ENCODE measurements around the gene PRMT1. TPM values are rescaled to one million over a fixed set of nuclear protein-coding genes. Genes with fewer than 3 reads are reported as not detected.
"Not testable (repeated sequence)": the region's sequence is repeated elsewhere in the genome, so short reads cannot be mapped to it uniquely, and the experiment has no call there.

PRMT1 gene
- polyA plus RNA-seq, 5 donors, result 189 to 299 (median 236) TPM

GRCh38 chr19:49713236-49713845 is 36.3 kb downstream of the PRMT1 start:
- no peak for DNase-seq

- no peak for DNase-seq
Measured at GRCh38 chr19:49716154-49716553, 39.1 kb downstream of the PRMT1 start.

GRCh38 chr19:49718511-49718910 is 41.4 kb downstream of the PRMT1 start:
- peak; percentile 35 to 46 for DNase-seq

DNA sequence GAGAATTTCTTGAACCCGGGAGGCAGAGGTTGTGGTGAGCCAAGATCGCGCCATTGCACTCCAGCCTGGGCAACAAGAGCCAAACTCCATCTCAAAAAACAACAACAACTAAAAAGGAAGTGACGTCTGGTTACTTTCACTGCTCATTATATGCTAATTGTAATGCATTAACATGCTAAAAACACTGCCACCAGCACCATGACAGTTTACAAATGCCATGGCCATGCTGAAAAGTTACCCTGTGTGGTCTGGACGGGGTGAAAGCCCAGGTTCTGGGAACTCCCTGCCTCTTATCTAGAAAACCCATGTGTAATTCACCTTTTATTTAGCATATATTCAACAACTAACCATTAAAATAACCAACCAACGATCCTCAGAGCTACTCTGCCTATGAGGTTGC is 41.9 kb downstream of the PRMT1 start:
- no peak for DNase-seq

DNA sequence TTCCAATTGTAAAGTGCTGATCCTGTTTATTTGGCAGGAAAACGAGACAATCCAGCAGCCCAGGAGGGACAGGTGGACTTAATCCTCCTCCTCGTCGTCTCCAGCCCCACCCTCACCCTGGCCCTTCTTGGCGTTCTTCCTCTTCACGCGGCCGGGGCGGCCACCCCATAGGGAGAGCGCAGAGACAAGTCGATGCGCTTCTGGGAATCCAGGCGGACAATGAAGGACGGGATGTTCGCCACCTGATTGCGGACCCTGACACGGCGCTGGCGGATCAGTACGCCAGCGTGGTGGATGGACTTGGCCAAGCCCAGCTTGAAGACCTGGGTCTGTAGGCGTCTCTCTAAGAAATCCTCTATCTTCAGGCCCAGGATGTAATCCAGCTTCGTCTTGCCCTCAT is 42.3 kb downstream of the PRMT1 start:
- DNase-seq, result not testable (repeated sequence)

DNA sequence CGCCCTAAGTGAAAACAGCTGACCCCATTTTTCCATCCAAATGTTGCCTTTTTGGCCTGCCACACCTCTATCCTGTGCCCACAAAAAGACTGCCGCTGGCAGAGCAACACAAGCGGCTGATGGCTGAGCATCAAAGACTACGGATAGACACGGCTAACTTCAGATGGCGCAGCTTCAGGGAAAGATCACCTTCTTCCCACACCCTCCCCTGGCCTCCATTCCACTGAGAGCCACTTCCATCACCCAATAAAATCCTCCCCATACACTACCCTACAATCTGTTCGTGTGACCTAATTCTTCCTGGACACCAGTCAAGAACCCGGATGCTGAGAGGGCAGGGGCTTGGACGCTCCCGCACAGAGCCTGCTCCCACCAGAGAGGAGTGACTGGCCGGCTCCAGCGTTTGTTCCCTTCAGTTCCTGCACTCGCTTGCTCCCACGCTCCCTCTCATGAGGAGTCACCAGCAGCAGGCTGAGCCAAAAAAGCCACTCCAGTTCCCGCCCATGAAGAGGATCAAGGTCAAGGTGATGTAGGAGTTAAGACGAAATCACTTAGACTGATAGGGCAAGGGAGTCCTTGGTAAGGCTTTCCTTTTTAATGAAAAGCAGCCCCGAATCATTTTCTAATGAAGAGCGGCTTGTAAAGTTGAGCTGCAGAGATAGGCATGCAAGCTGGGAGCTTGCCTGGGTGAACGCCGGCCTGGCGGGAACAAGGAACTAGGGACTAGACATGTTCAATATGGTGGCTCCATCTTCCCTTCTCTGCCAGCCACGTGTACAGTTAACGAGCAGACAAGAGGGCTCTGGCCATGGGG is 50.4 kb downstream of the PRMT1 start:
- peak; percentile 84 to 89 for DNase-seq

DNA sequence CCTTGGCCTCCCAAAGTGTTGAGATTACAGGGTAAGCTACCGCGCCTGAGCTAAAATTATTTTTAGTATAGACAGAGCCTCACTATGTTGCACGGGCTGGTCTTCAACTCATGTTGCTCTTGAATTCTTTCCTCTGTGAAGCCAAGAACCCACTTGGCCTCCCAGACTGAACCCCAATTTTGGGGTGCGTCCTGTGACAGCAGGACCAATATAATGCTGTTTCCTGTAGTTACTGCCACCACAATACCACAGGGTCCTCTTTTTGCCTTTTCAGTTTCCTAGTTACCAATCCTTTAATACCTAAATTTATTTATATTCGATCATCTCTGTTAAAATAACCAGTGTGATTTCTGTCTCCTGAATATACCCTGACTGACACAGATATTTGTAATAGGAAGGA is 53.1 kb downstream of the PRMT1 start:
- DNase-seq, result no peak

Other genes starting within 250 kb of the PRMT1 start
- under 1 TPM; 0.31 to 0.51 (median 0.34) TPM for gene SLC17A7, start 235.7 kb upstream of the PRMT1 start, polyA plus RNA-seq (ENCODE audit: insufficient read depth in 1 of 5, insufficient read length in 5 of 5, low replicate concordance in 1 of 5)
- 10 to 100 TPM; 66.9 to 88.7 (median 78.2) TPM for gene PIH1D1, start 225.5 kb upstream of the PRMT1 start, polyA plus RNA-seq (ENCODE audit: insufficient read depth in 1 of 5, insufficient read length in 5 of 5, low replicate concordance in 1 of 5)
- 10 to 100 TPM; 12.8 to 24.3 (median 14.0) TPM for gene ALDH16A1, start 224.0 kb upstream of the PRMT1 start, polyA plus RNA-seq (ENCODE audit: insufficient read depth in 1 of 5, insufficient read length in 5 of 5, low replicate concordance in 1 of 5)
- 10 to 100 TPM in 1 of 5 donors, 1 to 10 TPM in 4; 4.8 to 10.1 (median 6.5) TPM for gene FLT3LG, start 203.1 kb upstream of the PRMT1 start, polyA plus RNA-seq (ENCODE audit: insufficient read depth in 1 of 5, insufficient read length in 5 of 5, low replicate concordance in 1 of 5)
- 1,000 to 10,000 TPM; 3,241 to 4,813 (median 3,633) TPM for gene RPL13A, start 189.7 kb upstream of the PRMT1 start, polyA plus RNA-seq (ENCODE audit: insufficient read depth in 1 of 5, insufficient read length in 5 of 5, low replicate concordance in 1 of 5)
- gene RPS11, start 180.8 kb upstream of the PRMT1 start, polyA plus RNA-seq (ENCODE audit: insufficient read depth in 1 of 5, insufficient read length in 5 of 5, low replicate concordance in 1 of 5), result 1,000 to 10,000 TPM; 3,362 to 3,985 (median 3,582) TPM
- gene FCGRT, start 164.6 kb upstream of the PRMT1 start, polyA plus RNA-seq (ENCODE audit: insufficient read depth in 1 of 5, insufficient read length in 5 of 5, low replicate concordance in 1 of 5), result 100 to 1,000 TPM; 258 to 406 (median 318) TPM
- gene RCN3, start 149.3 kb upstream of the PRMT1 start, polyA plus RNA-seq (ENCODE audit: insufficient read depth in 1 of 5, insufficient read length in 5 of 5, low replicate concordance in 1 of 5), result 10 to 100 TPM; 13.9 to 48.4 (median 21.5) TPM
- gene NOSIP, start 96.7 kb upstream of the PRMT1 start, polyA plus RNA-seq (ENCODE audit: insufficient read depth in 1 of 5, insufficient read length in 5 of 5, low replicate concordance in 1 of 5), result 10 to 100 TPM; 51.0 to 80.7 (median 59.0) TPM
- 1 to 10 TPM; 3.3 to 6.1 (median 4.4) TPM for gene PRRG2, start 96.0 kb upstream of the PRMT1 start, polyA plus RNA-seq (ENCODE audit: insufficient read depth in 1 of 5, insufficient read length in 5 of 5, low replicate concordance in 1 of 5)
- 10 to 100 TPM; 15.9 to 35.4 (median 23.7) TPM for gene PRR12, start 86.1 kb upstream of the PRMT1 start, polyA plus RNA-seq (ENCODE audit: insufficient read depth in 1 of 5, insufficient read length in 5 of 5, low replicate concordance in 1 of 5)
- gene RRAS, start 37.1 kb upstream of the PRMT1 start, polyA plus RNA-seq (ENCODE audit: insufficient read depth in 1 of 5, insufficient read length in 5 of 5, low replicate concordance in 1 of 5), result 10 to 100 TPM; 20.3 to 39.5 (median 24.7) TPM
- 10 to 100 TPM; 18.4 to 45.0 (median 31.3) TPM for gene SCAF1, start 35.1 kb upstream of the PRMT1 start, polyA plus RNA-seq (ENCODE audit: insufficient read depth in 1 of 5, insufficient read length in 5 of 5, low replicate concordance in 1 of 5)
- 10 to 100 TPM; 48.9 to 87.5 (median 73.7) TPM for gene IRF3, start 11.4 kb upstream of the PRMT1 start, polyA plus RNA-seq (ENCODE audit: insufficient read depth in 1 of 5, insufficient read length in 5 of 5, low replicate concordance in 1 of 5)
- 10 to 100 TPM; 20.2 to 34.8 (median 24.7) TPM for gene BCL2L12, start 11.3 kb upstream of the PRMT1 start, polyA plus RNA-seq (ENCODE audit: insufficient read depth in 1 of 5, insufficient read length in 5 of 5, low replicate concordance in 1 of 5)
- gene ADM5, start 12.3 kb downstream of the PRMT1 start, polyA plus RNA-seq (ENCODE audit: insufficient read depth in 1 of 5, insufficient read length in 5 of 5, low replicate concordance in 1 of 5), result 1 to 10 TPM in 4 of 5 donors, under 1 TPM in 1; 0.76 to 2.8 (median 1.3) TPM
- gene CPT1C, start 13.8 kb downstream of the PRMT1 start, polyA plus RNA-seq (ENCODE audit: insufficient read depth in 1 of 5, insufficient read length in 5 of 5, low replicate concordance in 1 of 5), result 10 to 100 TPM; 24.3 to 34.0 (median 27.8) TPM
- gene TSKS, start 86.0 kb downstream of the PRMT1 start, polyA plus RNA-seq (ENCODE audit: insufficient read depth in 1 of 5, insufficient read length in 5 of 5, low replicate concordance in 1 of 5), result under 1 TPM; 0.16 to 0.36 (median 0.28) TPM
- gene AP2A1, start 89.7 kb downstream of the PRMT1 start, polyA plus RNA-seq (ENCODE audit: insufficient read depth in 1 of 5, insufficient read length in 5 of 5, low replicate concordance in 1 of 5), result 10 to 100 TPM; 47.8 to 87.2 (median 57.3) TPM
- 10 to 100 TPM; 21.6 to 28.9 (median 27.2) TPM for gene FUZ, start 136.0 kb downstream of the PRMT1 start, polyA plus RNA-seq (ENCODE audit: insufficient read depth in 1 of 5, insufficient read length in 5 of 5, low replicate concordance in 1 of 5)
- 10 to 100 TPM; 45.4 to 63.8 (median 54.8) TPM for gene MED25, start 141.0 kb downstream of the PRMT1 start, polyA plus RNA-seq (ENCODE audit: insufficient read depth in 1 of 5, insufficient read length in 5 of 5, low replicate concordance in 1 of 5)
- 100 to 1,000 TPM; 207 to 317 (median 259) TPM for gene PTOV1, start 173.9 kb downstream of the PRMT1 start, polyA plus RNA-seq (ENCODE audit: insufficient read depth in 1 of 5, insufficient read length in 5 of 5, low replicate concordance in 1 of 5)
- gene PNKP, start 190.3 kb downstream of the PRMT1 start, polyA plus RNA-seq (ENCODE audit: insufficient read depth in 1 of 5, insufficient read length in 5 of 5, low replicate concordance in 1 of 5), result 10 to 100 TPM; 54.1 to 76.4 (median 59.0) TPM
- 10 to 100 TPM; 26.9 to 49.1 (median 29.9) TPM for gene AKT1S1, start 200.1 kb downstream of the PRMT1 start, polyA plus RNA-seq (ENCODE audit: insufficient read depth in 1 of 5, insufficient read length in 5 of 5, low replicate concordance in 1 of 5)
- 10 to 100 TPM; 32.2 to 49.5 (median 48.3) TPM for gene TBC1D17, start 200.4 kb downstream of the PRMT1 start, polyA plus RNA-seq (ENCODE audit: insufficient read depth in 1 of 5, insufficient read length in 5 of 5, low replicate concordance in 1 of 5)
- gene IL4I1, start 219.6 kb downstream of the PRMT1 start, polyA plus RNA-seq (ENCODE audit: insufficient read depth in 1 of 5, insufficient read length in 5 of 5, low replicate concordance in 1 of 5), result 1 to 10 TPM; 1.0 to 2.1 (median 1.5) TPM